OCI-LY3 (cell line): ENCODE data around the gene SHC3.
"Not testable (repeated sequence)": the region's sequence is repeated elsewhere in the genome, so short reads cannot be mapped to it uniquely, and the experiment has no call there.

Source experiments
- H2AFZ ChIP-seq: fragments of 200-600, 300-600 bp; shearing (Covaris generic); 2 replicates; pipeline ENCODE4 v1.6.0; 2014; ENCODE audit warnings: antibody characterized with exemption, low read depth, low read length
- H3K27ac ChIP-seq: fragments of 200-600, 300-600 bp; sonication (generic); 2 replicates; pipeline ENCODE4 v1.5.1; 2014; ENCODE audit warnings: mild to moderate bottlenecking, low read length, moderate library complexity, mixed read lengths
- H3K27me3 ChIP-seq: fragments of 200-600, 300-600 bp; sonication (generic); 2 replicates; pipeline ENCODE4 v1.6.1; 2014; ENCODE audit warnings: low read depth, low read length, mixed read lengths
- H3K36me3 ChIP-seq: fragments of 200-600, 300-600 bp; sonication (generic); replicated peaks from 2 replicates; pipeline ENCODE3; 2014; ENCODE audit warnings: low read depth, low read length, mixed read lengths
- H3K4me1 ChIP-seq: fragments of 300-600, 200-600 bp; sonication (generic); 2 replicates; pipeline ENCODE4 v1.6.1; 2014; ENCODE audit warnings: low read length, mixed read lengths
- H3K4me2 ChIP-seq: fragments of 200-600, 300-600 bp; sonication (generic); 2 replicates; pipeline ENCODE4 v1.6.1; 2014; ENCODE audit warnings: low read length, mixed read lengths
- H3K4me3 ChIP-seq: fragments of 300-600, 200-600 bp; sonication (generic); 2 replicates; pipeline ENCODE4 v1.5.1; 2014; ENCODE audit warnings: antibody characterized with exemption, mild to moderate bottlenecking, low read length, moderate library complexity
- H3K79me2 ChIP-seq: fragments of 300-600, 200-600 bp; shearing (Covaris generic); 2 replicates; pipeline ENCODE4 v1.6.1; 2014; ENCODE audit warnings: mild to moderate bottlenecking, low read length, mixed read lengths
- H3K9ac ChIP-seq: fragments of 300-600, 200-600 bp; shearing (Covaris generic); 2 replicates; pipeline ENCODE4 v1.6.0; 2014; ENCODE audit warnings: mild to moderate bottlenecking, low read length, moderate library complexity
- H3K9me3 ChIP-seq: fragments of 200-600, 300-600 bp; shearing (Covaris generic); 2 replicates; pipeline ENCODE4 v1.6.1; 2014; ENCODE audit warnings: low read length, mixed read lengths; ENCODE audit not compliant: insufficient read depth
- H4K20me1 ChIP-seq: fragments of 200-600, 300-600 bp; sonication (generic); 2 replicates; pipeline ENCODE4 v1.6.1; 2016; ENCODE audit warnings: low read length, mixed read lengths; ENCODE audit not compliant: insufficient read depth
- EZH2phosphoT487 ChIP-seq: fragments of 200-600 bp; shearing (Covaris generic); IDR thresholded peaks from 2 replicates; pipeline ENCODE4 v1.6.1; 2018; ENCODE audit warnings: antibody characterized with exemption, mixed run types, low read depth
- TF ChIP-seq, protein P1 (sequence below): fragments of 200-600, 300-600 bp; sonication (generic); IDR thresholded peaks from 2 replicates; pipeline ENCODE4 v1.5.1; 2014; ENCODE audit warnings: antibody characterized with exemption, low read length, low read depth

Gene SHC3

DNA sequence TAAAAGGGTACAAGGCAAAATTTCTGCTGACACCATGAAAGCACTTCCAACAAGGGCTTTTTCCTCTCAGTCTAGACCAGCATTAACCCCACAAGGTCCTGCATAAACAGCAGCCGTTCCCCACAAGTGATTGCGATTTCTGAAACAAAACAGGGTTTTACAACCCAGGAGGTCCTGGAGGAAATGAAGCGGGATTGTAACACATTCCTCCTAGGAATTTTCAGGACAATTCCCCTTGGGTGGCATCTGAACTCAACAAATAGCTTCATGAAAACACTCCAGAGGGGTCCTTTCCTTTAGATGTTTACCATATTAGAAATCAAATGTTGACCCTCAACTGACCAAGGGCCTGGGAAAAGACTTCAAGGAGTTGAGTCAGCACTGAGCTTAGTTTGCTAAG, 36.7 kb upstream of the SHC3 start:
- Histone ChIP-seq H3K36me3 (no peaks in the 10 kb centered on the region), H3K79me2 (no peaks in the 10 kb centered on the region), H3K27ac (no peak overlapping the region), H3K4me3 (no peak overlapping the region), H3K4me2 (no peak overlapping the region), H3K4me1 (no peaks in the 10 kb centered on the region), H3K9ac (no peak overlapping the region), H3K9me3 (no peaks in the 10 kb centered on the region), H3K27me3 (no peaks in the 10 kb centered on the region), H2AFZ (no peak overlapping the region), H4K20me1 (no peaks in the 10 kb centered on the region)
- no peak for TF ChIP-seq EZH2phosphoT487
- TF ChIP-seq, protein P1, sequence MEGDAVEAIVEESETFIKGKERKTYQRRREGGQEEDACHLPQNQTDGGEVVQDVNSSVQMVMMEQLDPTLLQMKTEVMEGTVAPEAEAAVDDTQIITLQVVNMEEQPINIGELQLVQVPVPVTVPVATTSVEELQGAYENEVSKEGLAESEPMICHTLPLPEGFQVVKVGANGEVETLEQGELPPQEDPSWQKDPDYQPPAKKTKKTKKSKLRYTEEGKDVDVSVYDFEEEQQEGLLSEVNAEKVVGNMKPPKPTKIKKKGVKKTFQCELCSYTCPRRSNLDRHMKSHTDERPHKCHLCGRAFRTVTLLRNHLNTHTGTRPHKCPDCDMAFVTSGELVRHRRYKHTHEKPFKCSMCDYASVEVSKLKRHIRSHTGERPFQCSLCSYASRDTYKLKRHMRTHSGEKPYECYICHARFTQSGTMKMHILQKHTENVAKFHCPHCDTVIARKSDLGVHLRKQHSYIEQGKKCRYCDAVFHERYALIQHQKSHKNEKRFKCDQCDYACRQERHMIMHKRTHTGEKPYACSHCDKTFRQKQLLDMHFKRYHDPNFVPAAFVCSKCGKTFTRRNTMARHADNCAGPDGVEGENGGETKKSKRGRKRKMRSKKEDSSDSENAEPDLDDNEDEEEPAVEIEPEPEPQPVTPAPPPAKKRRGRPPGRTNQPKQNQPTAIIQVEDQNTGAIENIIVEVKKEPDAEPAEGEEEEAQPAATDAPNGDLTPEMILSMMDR: no peak

DNA sequence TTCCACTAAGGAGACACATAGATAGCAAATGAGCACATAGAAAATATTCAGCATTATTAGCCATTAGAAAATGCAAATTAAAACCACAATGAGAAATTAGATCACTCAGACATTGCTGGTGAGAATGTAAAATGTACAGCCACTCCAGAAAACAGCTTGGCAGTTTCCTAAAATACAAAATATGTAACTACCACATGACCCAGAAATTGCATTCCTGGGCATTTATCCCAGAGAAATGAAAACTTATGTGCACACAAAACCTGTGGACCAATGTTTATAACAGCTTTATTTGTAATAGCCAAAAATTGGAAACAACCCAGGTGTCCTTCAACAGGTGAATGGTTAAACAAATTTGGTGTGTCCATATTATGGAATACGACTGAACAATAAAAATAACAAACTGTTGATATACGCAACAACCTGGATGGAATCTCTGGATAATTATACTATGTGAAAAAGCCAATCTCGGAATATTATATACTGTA, 34.8 kb upstream of the SHC3 start:
- H3K36me3 ChIP-seq: no peaks in the 10 kb centered on the region
- no peak overlapping the region for H3K27ac ChIP-seq
- H3K4me3 ChIP-seq: no peak overlapping the region
- H3K4me1 ChIP-seq: no peaks in the 10 kb centered on the region
- no peaks in the 10 kb centered on the region for H3K79me2 ChIP-seq
- no peaks in the 10 kb centered on the region for H3K9me3 ChIP-seq
- no peak overlapping the region for H2AFZ ChIP-seq
- no peak overlapping the region for H3K4me2 ChIP-seq
- TF ChIP-seq, protein P1: no peak
- TF ChIP-seq EZH2phosphoT487: no peak
- no peaks in the 10 kb centered on the region for H3K27me3 ChIP-seq
- H3K9ac ChIP-seq: no peak overlapping the region
- no peaks in the 10 kb centered on the region for H4K20me1 ChIP-seq

DNA sequence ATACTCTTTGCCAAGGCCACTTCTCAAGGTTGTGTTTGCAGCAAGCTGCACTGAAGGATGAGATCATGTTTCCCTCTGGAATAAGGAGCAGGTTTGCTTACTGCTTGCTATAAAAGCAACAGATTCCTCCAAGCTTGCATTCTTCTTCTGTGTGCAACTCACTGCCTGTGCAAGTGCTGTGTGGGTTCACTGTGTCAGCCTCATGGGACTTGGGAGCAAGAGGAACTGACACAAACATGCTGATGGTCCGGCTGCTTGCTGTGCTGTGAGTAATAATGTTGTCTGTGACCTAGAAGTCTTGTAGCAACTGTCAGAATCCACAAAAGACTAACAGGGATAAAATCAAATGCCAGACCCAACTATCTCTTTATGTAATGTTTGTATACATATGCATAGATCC, 33.6 kb upstream of the SHC3 start:
- no peaks in the 10 kb centered on the region for H3K27me3 ChIP-seq
- H3K4me2 ChIP-seq: no peak overlapping the region
- H3K79me2 ChIP-seq: no peaks in the 10 kb centered on the region
- H3K9ac ChIP-seq: no peak overlapping the region
- H3K4me3 ChIP-seq: no peak overlapping the region
- H3K36me3 ChIP-seq: no peaks in the 10 kb centered on the region
- H4K20me1 ChIP-seq: no peaks in the 10 kb centered on the region
- H3K27ac ChIP-seq: no peak overlapping the region
- H3K9me3 ChIP-seq: no peaks in the 10 kb centered on the region
- no peak overlapping the region for H2AFZ ChIP-seq
- TF ChIP-seq EZH2phosphoT487: no peak
- TF ChIP-seq, protein P1: no peak
- H3K4me1 ChIP-seq: no peaks in the 10 kb centered on the region

DNA sequence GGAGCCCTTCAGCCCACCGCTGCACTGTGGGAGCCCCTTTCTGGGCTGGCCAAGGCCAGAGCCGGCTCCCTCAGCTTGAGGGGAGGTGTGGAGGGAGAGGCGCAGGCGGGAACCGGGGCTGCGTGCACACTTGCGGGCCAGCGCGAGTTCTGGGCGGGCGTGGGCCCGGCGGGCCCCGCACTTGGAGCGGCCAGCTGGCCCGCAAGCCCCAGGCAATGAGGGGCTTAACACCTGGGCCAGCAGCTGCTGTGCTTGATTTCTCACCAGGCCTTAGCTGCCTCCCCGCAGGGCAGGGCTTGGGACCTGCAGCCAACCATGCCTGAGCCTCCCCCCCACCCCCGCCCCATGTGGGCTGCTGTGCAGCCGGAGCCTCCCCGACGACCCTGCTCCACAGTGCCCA, 30.7 kb upstream of the SHC3 start:
- H3K36me3 ChIP-seq, H3K79me2 ChIP-seq, H3K27me3 ChIP-seq, H4K20me1 ChIP-seq, H3K4me3 ChIP-seq, H3K27ac ChIP-seq, H3K9ac ChIP-seq, H2AFZ ChIP-seq, H3K4me1 ChIP-seq, H3K4me2 ChIP-seq, H3K9me3 ChIP-seq: not testable (repeated sequence)

DNA sequence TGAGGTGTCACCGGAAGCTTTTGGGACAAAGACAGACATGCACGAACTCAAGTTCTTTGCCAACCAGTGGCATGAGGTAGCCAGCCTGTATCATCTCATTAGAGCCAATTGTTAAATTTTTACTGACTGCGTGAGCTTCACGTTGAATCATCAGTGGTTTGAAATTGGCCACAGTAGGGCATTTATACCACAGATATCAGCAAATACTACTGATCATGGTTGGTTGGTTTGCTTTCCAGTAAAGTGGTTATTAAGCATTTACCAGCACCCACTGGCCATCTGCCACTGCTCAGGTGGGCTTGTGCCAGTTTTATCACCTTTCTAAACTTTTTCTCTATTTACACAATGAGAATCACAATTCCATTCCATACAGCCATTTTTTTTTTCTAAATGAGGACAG, 28.4 kb upstream of the SHC3 start:
- H3K9me3 ChIP-seq: no peaks in the 10 kb centered on the region
- no peaks in the 10 kb centered on the region for H3K36me3 ChIP-seq
- H2AFZ ChIP-seq: no peak overlapping the region
- H3K4me2 ChIP-seq: no peak overlapping the region
- H3K4me1 ChIP-seq: no peaks in the 10 kb centered on the region
- H4K20me1 ChIP-seq: no peaks in the 10 kb centered on the region
- no peak overlapping the region for H3K9ac ChIP-seq
- H3K27me3 ChIP-seq: no peaks in the 10 kb centered on the region
- H3K79me2 ChIP-seq: no peaks in the 10 kb centered on the region
- H3K4me3 ChIP-seq: no peak overlapping the region
- H3K27ac ChIP-seq: no peak overlapping the region
- no peak for TF ChIP-seq EZH2phosphoT487
- TF ChIP-seq, protein P1: no peak
